Activated CD4-positive, alpha-beta memory T cell treated with anti-CD3 and anti-CD28 coated beads, Interleukin-2, amount 10 ng/mL, durations not matched to agents 7 days and 5 days (primary cell): ENCODE results near the gene NRG3. TPM values are rescaled to one million over a fixed set of nuclear protein-coding genes. Genes with fewer than 3 reads are reported as not detected.

Experiments used
- CTCF ChIA-PET: fragments of 350-600 bp; sonication (Branson Sonifier 250); formaldehyde crosslinking; loops from one replicate; lab custom pipeline; 2021; ENCODE audit warnings: antibody characterized with exemption, inconsistent platforms; lab: Charles Lee
- POLR2A ChIA-PET: fragments of 350-600 bp; sonication (Branson Sonifier 250); formaldehyde crosslinking; loops from one replicate; lab custom pipeline; 2021; ENCODE audit warnings: antibody characterized with exemption; lab: Charles Lee
- DNase-seq: peaks from one replicate; pipeline ENCODE4 v3.0.0-alpha.2; 2020
- H3K27ac Mint-ChIP-seq: one replicate; pipeline ENCODE4 v1.8.0; 2021; ENCODE audit warnings: mild to moderate bottlenecking, mixed read lengths
- H3K27me3 Mint-ChIP-seq: one replicate; pipeline ENCODE4 v1.8.0; 2021; ENCODE audit warnings: mixed read lengths
- H3K36me3 Mint-ChIP-seq: one replicate; pipeline ENCODE4 v1.8.0; 2021; ENCODE audit warnings: low read depth, mixed read lengths
- H3K4me1 Mint-ChIP-seq: one replicate; pipeline ENCODE4 v1.8.0; 2021; ENCODE audit warnings: mixed read lengths
- H3K4me3 Mint-ChIP-seq: one replicate; pipeline ENCODE4 v1.8.0; 2021; ENCODE audit warnings: mild to moderate bottlenecking, mixed read lengths
- H3K9me3 Mint-ChIP-seq: one replicate; pipeline ENCODE4 v1.8.0; 2021; ENCODE audit warnings: mixed read lengths
- total RNA-seq, 2 experiments: library from RNA; stranded (reverse); gene quantifications; one replicate each; pipeline ENCODE4 v1.2.3, GENCODE V29; 2021

NRG3 gene
- total RNA-seq, 2 experiments from 2014 or later = not detected

GRCh38 chr10:82847242-82847641 is 972.2 kb downstream of the NRG3 start:
- H3K9me3 Mint-ChIP-seq = peaks cover 9% of the 10 kb centered on the region
- H3K4me3 Mint-ChIP-seq = no peak overlapping the region
- no peaks in the 10 kb centered on the region for H3K27me3 Mint-ChIP-seq
- H3K27ac Mint-ChIP-seq = no peak overlapping the region
- no peaks in the 10 kb centered on the region for H3K36me3 Mint-ChIP-seq
- ChIA-PET CTCF (no interaction called here), POLR2A (no interaction called here)
- H3K4me1 Mint-ChIP-seq = no peaks in the 10 kb centered on the region
- no peak for DNase-seq

- H3K4me1 Mint-ChIP-seq = no peaks in the 10 kb centered on the region
- CTCF ChIA-PET = no interaction called here
- H3K9me3 Mint-ChIP-seq = peaks cover 9% of the 10 kb centered on the region
- no peaks in the 10 kb centered on the region for H3K27me3 Mint-ChIP-seq
- H3K27ac Mint-ChIP-seq = no peak overlapping the region
- POLR2A ChIA-PET = no interaction called here
- DNase-seq = no peak
- no peaks in the 10 kb centered on the region for H3K36me3 Mint-ChIP-seq
- no peak overlapping the region for H3K4me3 Mint-ChIP-seq
Measured at GRCh38 chr10:82850191-82850590, 975.2 kb downstream of the NRG3 start.

GRCh38 chr10:82856957-82857613 is 982.1 kb downstream of the NRG3 start:
- peaks cover 14% of the 10 kb centered on the region for H3K9me3 Mint-ChIP-seq
- CTCF ChIA-PET = no interaction called here
- DNase-seq = no peak
- H3K27ac Mint-ChIP-seq = no peak overlapping the region
- H3K36me3 Mint-ChIP-seq = no peaks in the 10 kb centered on the region
- no peaks in the 10 kb centered on the region for H3K27me3 Mint-ChIP-seq
- H3K4me3 Mint-ChIP-seq = no peak overlapping the region
- no peaks in the 10 kb centered on the region for H3K4me1 Mint-ChIP-seq
- POLR2A ChIA-PET = no interaction called here

GRCh38 chr10:82861889-82862288 is 986.9 kb downstream of the NRG3 start:
- Mint-ChIP-seq H3K9me3 (peaks cover 19% of the 10 kb centered on the region), H3K4me3 (no peak overlapping the region), H3K36me3 (no peaks in the 10 kb centered on the region), H3K27ac (no peak overlapping the region), H3K4me1 (no peaks in the 10 kb centered on the region), H3K27me3 (no peaks in the 10 kb centered on the region)
- DNase-seq = no peak
- POLR2A ChIA-PET = no interaction called here
- CTCF ChIA-PET = no interaction called here

GRCh38 chr10:82865366-82865765 is 990.4 kb downstream of the NRG3 start:
- POLR2A ChIA-PET = no interaction called here
- no peaks in the 10 kb centered on the region for H3K27me3 Mint-ChIP-seq
- no peak for DNase-seq
- H3K4me3 Mint-ChIP-seq = no peak overlapping the region
- H3K27ac Mint-ChIP-seq = no peak overlapping the region
- H3K4me1 Mint-ChIP-seq = no peaks in the 10 kb centered on the region
- no peaks in the 10 kb centered on the region for H3K36me3 Mint-ChIP-seq
- peaks cover 16% of the 10 kb centered on the region for H3K9me3 Mint-ChIP-seq
- CTCF ChIA-PET = no interaction called here

GRCh38 chr10:82866424-82867020 is 991.5 kb downstream of the NRG3 start:
- Mint-ChIP-seq H3K9me3 (peaks cover 12% of the 10 kb centered on the region), H3K27me3 (no peaks in the 10 kb centered on the region), H3K4me3 (no peak overlapping the region), H3K4me1 (no peaks in the 10 kb centered on the region), H3K27ac (no peak overlapping the region), H3K36me3 (no peaks in the 10 kb centered on the region)
- DNase-seq = no peak
- CTCF ChIA-PET = no interaction called here
- POLR2A ChIA-PET = no interaction called here

- CTCF ChIA-PET = no interaction called here
- H3K9me3 Mint-ChIP-seq = peaks cover 11% of the 10 kb centered on the region
- H3K4me3 Mint-ChIP-seq = no peak overlapping the region
- H3K36me3 Mint-ChIP-seq = no peaks in the 10 kb centered on the region
- no peaks in the 10 kb centered on the region for H3K27me3 Mint-ChIP-seq
- no peak overlapping the region for H3K27ac Mint-ChIP-seq
- DNase-seq = no peak
- POLR2A ChIA-PET = no interaction called here
- H3K4me1 Mint-ChIP-seq = no peaks in the 10 kb centered on the region
Measured at GRCh38 chr10:82867056-82867455, 992.1 kb downstream of the NRG3 start.

GRCh38 chr10:82874671-82875070 is 999.7 kb downstream of the NRG3 start:
- Mint-ChIP-seq H3K4me1 (no peaks in the 10 kb centered on the region), H3K4me3 (no peak overlapping the region), H3K27me3 (no peaks in the 10 kb centered on the region), H3K9me3 (peaks cover 2% of the 10 kb centered on the region), H3K36me3 (no peaks in the 10 kb centered on the region), H3K27ac (no peak overlapping the region)
- no peak for DNase-seq
- ChIA-PET POLR2A (no interaction called here), CTCF (no interaction called here)

GRCh38 chr10:82880776-82881290 is 1005.8 kb downstream of the NRG3 start:
- H3K27me3 Mint-ChIP-seq = no peaks in the 10 kb centered on the region
- POLR2A ChIA-PET = no interaction called here
- H3K4me1 Mint-ChIP-seq = no peaks in the 10 kb centered on the region
- H3K9me3 Mint-ChIP-seq = peaks cover 7% of the 10 kb centered on the region
- H3K4me3 Mint-ChIP-seq = no peak overlapping the region
- no peak for DNase-seq
- H3K27ac Mint-ChIP-seq = no peak overlapping the region
- no peaks in the 10 kb centered on the region for H3K36me3 Mint-ChIP-seq
- CTCF ChIA-PET = no interaction called here

GRCh38 chr10:82882722-82883121 is 1007.7 kb downstream of the NRG3 start:
- no peak overlapping the region for H3K4me3 Mint-ChIP-seq
- no peaks in the 10 kb centered on the region for H3K27me3 Mint-ChIP-seq
- H3K9me3 Mint-ChIP-seq = peaks cover 9% of the 10 kb centered on the region
- no peak overlapping the region for H3K27ac Mint-ChIP-seq
- CTCF ChIA-PET = no interaction called here
- no peaks in the 10 kb centered on the region for H3K4me1 Mint-ChIP-seq
- POLR2A ChIA-PET = no interaction called here
- H3K36me3 Mint-ChIP-seq = no peaks in the 10 kb centered on the region
- DNase-seq = no peak

- Mint-ChIP-seq H3K9me3 (peaks cover 11% of the 10 kb centered on the region), H3K27me3 (no peaks in the 10 kb centered on the region), H3K27ac (no peak overlapping the region), H3K4me1 (no peaks in the 10 kb centered on the region), H3K4me3 (no peak overlapping the region), H3K36me3 (no peaks in the 10 kb centered on the region)
- no peak for DNase-seq
- ChIA-PET CTCF (no interaction called here), POLR2A (no interaction called here)
Measured at GRCh38 chr10:82883603-82884002, 1008.6 kb downstream of the NRG3 start.

GRCh38 chr10:82887488-82887887 is 1012.5 kb downstream of the NRG3 start:
- ChIA-PET CTCF (no interaction called here), POLR2A (no interaction called here)
- Mint-ChIP-seq H3K9me3 (peaks cover 10% of the 10 kb centered on the region), H3K36me3 (no peaks in the 10 kb centered on the region), H3K4me1 (no peaks in the 10 kb centered on the region), H3K4me3 (no peak overlapping the region), H3K27ac (no peak overlapping the region), H3K27me3 (no peaks in the 10 kb centered on the region)
- DNase-seq = no peak

GRCh38 chr10:82888809-82889455 is 1013.9 kb downstream of the NRG3 start:
- Mint-ChIP-seq H3K4me1 (no peaks in the 10 kb centered on the region), H3K36me3 (no peaks in the 10 kb centered on the region), H3K27ac (no peak overlapping the region), H3K9me3 (peaks cover 11% of the 10 kb centered on the region), H3K27me3 (no peaks in the 10 kb centered on the region), H3K4me3 (no peak overlapping the region)
- ChIA-PET POLR2A (no interaction called here), CTCF (no interaction called here)
- DNase-seq = no peak
